GM19438 (cell line): Measurements from ENCODE around the gene RBMS3.

Experiments used
- ATAC-seq: cut with Tn5 transposase; IDR thresholded peaks from one replicate; pipeline ENCODE4 v1.9.1; 2021; ENCODE audit warnings: low read depth; ENCODE audit not compliant: unreplicated experiment

RBMS3 gene

GRCh38 chr3:29426302-29427226 lies 145.7 kb downstream of the RBMS3 start:
- ATAC-seq = no peak

GRCh38 chr3:29427266-29428103 lies 146.6 kb downstream of the RBMS3 start:
- ATAC-seq = no peak

- no peak for ATAC-seq
Measured at GRCh38 chr3:29429055-29429679, 148.3 kb downstream of the RBMS3 start.

- no peak for ATAC-seq
Measured at GRCh38 chr3:29430558-29430971, 149.7 kb downstream of the RBMS3 start.

GRCh38 chr3:29436612-29437323 lies 155.9 kb downstream of the RBMS3 start:
- no peak for ATAC-seq

- no peak for ATAC-seq
Measured at GRCh38 chr3:29438580-29438979, 157.7 kb downstream of the RBMS3 start.

GRCh38 chr3:29440413-29441305 lies 159.8 kb downstream of the RBMS3 start:
- ATAC-seq = no peak

GRCh38 chr3:29441422-29441821 lies 160.6 kb downstream of the RBMS3 start:
- no peak for ATAC-seq

- no peak for ATAC-seq
Measured at GRCh38 chr3:29447946-29448627, 167.2 kb downstream of the RBMS3 start.

- no peak for ATAC-seq
Measured at GRCh38 chr3:29451920-29452319, 171.0 kb downstream of the RBMS3 start.

GRCh38 chr3:29452934-29453283 lies 172.0 kb downstream of the RBMS3 start:
- no peak for ATAC-seq

GRCh38 chr3:29453284-29454001 lies 172.6 kb downstream of the RBMS3 start:
- no peak for ATAC-seq

- no peak for ATAC-seq
Measured at GRCh38 chr3:29454161-29454611, 173.3 kb downstream of the RBMS3 start.

- ATAC-seq = no peak
Measured at GRCh38 chr3:29456901-29457300, 176.0 kb downstream of the RBMS3 start.

- ATAC-seq = no peak
Measured at GRCh38 chr3:29463304-29463703, 182.4 kb downstream of the RBMS3 start.

- ATAC-seq = no peak
Measured at GRCh38 chr3:29465836-29466235, 185.0 kb downstream of the RBMS3 start.

- ATAC-seq = no peak
Measured at GRCh38 chr3:29466442-29466841, 185.6 kb downstream of the RBMS3 start.

GRCh38 chr3:29468187-29468586 lies 187.3 kb downstream of the RBMS3 start:
- ATAC-seq = no peak
